Left ventricle myocardium inferior (tissue), 1 donor: ENCODE measurements around the gene NSUN6. TPM values are rescaled to one million over a fixed set of nuclear protein-coding genes. Genes with fewer than 3 reads are reported as not detected.
A peak's percentile ranks its signal among the peaks of the same experiment; 100 is the strongest.

Source experiments
- DNase-seq: peaks from one replicate; pipeline ENCODE4 v3.0.0-alpha.2; 2020
- H3K27ac ChIP-seq: fragments of 200-600 bp; replicated peaks from 2 replicates; pipeline ENCODE4 v1.8.0; 2021
- H3K27me3 ChIP-seq: fragments of 200-600 bp; 2 replicates; pipeline ENCODE4 v1.8.0; 2021; ENCODE audit warnings: low read depth
- H3K36me3 ChIP-seq: fragments of 200-600 bp; 2 replicates; pipeline ENCODE4 v1.8.0; 2021
- H3K4me1 ChIP-seq: fragments of 200-600 bp; 2 replicates; pipeline ENCODE4 v1.8.0; 2021
- H3K4me3 ChIP-seq: fragments of 200-600 bp; 2 replicates; pipeline ENCODE4 v1.8.0; 2021; ENCODE audit warnings: mild to moderate bottlenecking, moderate library complexity
- H3K9me3 ChIP-seq: fragments of 200-600 bp; replicated peaks from 2 replicates; pipeline ENCODE4 v1.8.0; 2021
- intact Hi-C: fragments of 100-400 bp; cut with micrococcal nuclease; formaldehyde crosslinking; loops from one replicate; pipeline ENCODE4 v1.11.0; 2022
- total RNA-seq: library from RNA; stranded (reverse); fragmentation: NEBNext Ultra II Directional; extraction: Animal tissue kit (Norgen Biotek cat#: 25700); gene quantifications from one replicate; pipeline ENCODE4 v1.2.1, GENCODE V29; 2021
- TF ChIP-seq, protein P1 (sequence below): fragments of 200-600 bp; IDR thresholded peaks from 2 replicates; pipeline ENCODE4 v1.8.0; 2021; ENCODE audit warnings: antibody characterized with exemption, mild to moderate bottlenecking, borderline replicate concordance
- donor health status: DM: no; HTN: yes; CAD: no; lungs with severe emphysema.

NSUN6 gene
- total RNA-seq, 1 donor from 2014 or later, result 7.9 TPM

DNA sequence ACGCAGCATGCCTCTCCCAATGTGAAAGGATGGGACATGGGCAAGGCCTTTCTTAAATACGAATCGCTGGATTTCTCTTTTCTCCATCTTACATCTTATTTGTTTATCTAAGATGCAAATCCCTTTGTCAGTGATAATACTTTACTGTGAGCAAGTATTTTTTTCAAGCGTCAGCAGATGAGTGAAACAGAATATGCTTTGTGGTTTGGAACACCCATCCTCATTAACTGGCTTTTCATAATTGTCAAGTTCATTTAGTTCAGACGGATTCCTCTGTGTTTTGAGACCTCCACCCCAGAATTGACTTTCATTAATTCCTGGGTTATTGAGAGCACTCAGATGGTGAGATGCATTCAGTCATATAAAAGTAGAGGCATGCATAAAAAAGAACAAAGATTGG is 149.8 kb downstream of the NSUN6 start:
- H3K27me3 ChIP-seq, result no peaks in the 10 kb centered on the region
- DNase-seq, result no peak
- no peaks in the 10 kb centered on the region for H3K9me3 ChIP-seq
- H3K4me1 ChIP-seq, result peaks cover 43% of the 10 kb centered on the region
- H3K27ac ChIP-seq, result no peak overlapping the region
- no peak overlapping the region for H3K4me3 ChIP-seq
- H3K36me3 ChIP-seq, result peaks cover 8% of the 10 kb centered on the region
- TF ChIP-seq, protein P1, sequence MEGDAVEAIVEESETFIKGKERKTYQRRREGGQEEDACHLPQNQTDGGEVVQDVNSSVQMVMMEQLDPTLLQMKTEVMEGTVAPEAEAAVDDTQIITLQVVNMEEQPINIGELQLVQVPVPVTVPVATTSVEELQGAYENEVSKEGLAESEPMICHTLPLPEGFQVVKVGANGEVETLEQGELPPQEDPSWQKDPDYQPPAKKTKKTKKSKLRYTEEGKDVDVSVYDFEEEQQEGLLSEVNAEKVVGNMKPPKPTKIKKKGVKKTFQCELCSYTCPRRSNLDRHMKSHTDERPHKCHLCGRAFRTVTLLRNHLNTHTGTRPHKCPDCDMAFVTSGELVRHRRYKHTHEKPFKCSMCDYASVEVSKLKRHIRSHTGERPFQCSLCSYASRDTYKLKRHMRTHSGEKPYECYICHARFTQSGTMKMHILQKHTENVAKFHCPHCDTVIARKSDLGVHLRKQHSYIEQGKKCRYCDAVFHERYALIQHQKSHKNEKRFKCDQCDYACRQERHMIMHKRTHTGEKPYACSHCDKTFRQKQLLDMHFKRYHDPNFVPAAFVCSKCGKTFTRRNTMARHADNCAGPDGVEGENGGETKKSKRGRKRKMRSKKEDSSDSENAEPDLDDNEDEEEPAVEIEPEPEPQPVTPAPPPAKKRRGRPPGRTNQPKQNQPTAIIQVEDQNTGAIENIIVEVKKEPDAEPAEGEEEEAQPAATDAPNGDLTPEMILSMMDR, result no peak
- intact Hi-C loops, result no loop called here

DNA sequence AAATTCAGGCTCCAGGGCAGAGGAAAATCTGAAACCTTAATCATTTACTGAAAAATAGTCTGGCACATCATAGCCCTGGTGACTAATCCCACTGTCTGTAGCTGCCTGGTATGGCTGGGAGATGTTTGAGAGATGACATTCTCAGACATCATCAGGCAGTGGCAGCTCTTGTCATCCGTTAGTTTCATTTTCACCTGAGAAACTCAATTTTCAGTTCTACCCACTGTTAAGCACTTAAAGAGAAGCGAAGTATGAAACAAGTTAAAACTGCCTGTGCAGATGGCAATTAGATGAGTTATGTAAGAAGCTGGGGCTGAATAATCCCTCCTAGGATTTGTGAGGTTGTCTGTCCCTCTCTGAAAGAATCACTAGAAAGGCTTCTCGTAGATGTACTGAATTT is 150.2 kb downstream of the NSUN6 start:
- TF ChIP-seq, protein P1, result no peak
- Histone ChIP-seq H3K4me3 (no peak overlapping the region), H3K27ac (no peak overlapping the region), H3K9me3 (no peaks in the 10 kb centered on the region), H3K4me1 (peaks cover 43% of the 10 kb centered on the region), H3K36me3 (peaks cover 8% of the 10 kb centered on the region), H3K27me3 (no peaks in the 10 kb centered on the region)
- intact Hi-C loops, result no loop called here
- no peak for DNase-seq

DNA sequence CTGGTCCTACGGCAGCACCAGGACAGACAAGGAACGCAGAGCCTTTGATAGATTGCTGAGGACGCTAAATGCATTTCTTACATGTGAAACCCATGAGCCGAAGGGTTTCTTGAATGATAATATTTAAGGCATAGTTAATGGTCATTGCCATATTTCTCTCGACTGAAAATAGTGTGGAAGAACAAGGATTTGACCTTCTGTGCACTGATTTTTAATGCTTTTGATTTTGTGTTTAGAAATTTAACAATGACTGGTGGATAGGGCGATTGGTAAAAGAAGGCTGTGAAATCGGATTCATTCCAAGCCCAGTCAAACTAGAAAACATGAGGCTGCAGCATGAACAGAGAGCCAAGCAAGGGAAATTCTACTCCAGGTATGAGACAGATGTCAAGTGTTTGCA is 150.8 kb downstream of the NSUN6 start:
- Histone ChIP-seq H3K36me3 (peaks cover 8% of the 10 kb centered on the region), H3K27ac (no peak overlapping the region), H3K9me3 (no peaks in the 10 kb centered on the region), H3K4me3 (no peak overlapping the region), H3K27me3 (no peaks in the 10 kb centered on the region), H3K4me1 (peaks cover 37% of the 10 kb centered on the region)
- TF ChIP-seq, protein P1, result no peak
- DNase-seq, result no peak
- intact Hi-C loops, result no loop called here

DNA sequence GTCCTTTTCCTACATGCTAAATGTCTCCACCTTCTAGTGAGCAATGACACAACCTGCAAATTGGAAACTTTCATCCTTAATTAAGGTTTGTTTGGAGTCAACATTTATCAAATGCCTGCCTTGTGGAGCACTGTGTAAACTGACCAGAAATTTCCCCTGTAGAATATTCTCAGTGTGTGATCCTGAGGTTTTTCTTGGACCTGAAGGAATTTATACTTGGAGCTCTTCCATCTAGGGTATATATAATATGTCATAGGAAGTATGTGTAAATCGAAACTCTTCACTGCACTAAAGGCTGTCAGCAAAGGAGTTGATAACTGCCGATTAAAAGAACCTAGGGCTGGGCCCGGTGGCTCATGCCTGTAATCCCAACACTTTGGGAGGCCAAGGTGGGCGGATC is 152.4 kb downstream of the NSUN6 start:
- H3K4me3 ChIP-seq, result no peak overlapping the region
- TF ChIP-seq, protein P1, result no peak
- no peaks in the 10 kb centered on the region for H3K9me3 ChIP-seq
- no peak for DNase-seq
- no peaks in the 10 kb centered on the region for H3K27me3 ChIP-seq
- intact Hi-C loops, result no loop called here
- H3K4me1 ChIP-seq, result peaks cover 26% of the 10 kb centered on the region
- peaks cover 8% of the 10 kb centered on the region for H3K36me3 ChIP-seq
- peak overlapping the region; percentile 44 for H3K27ac ChIP-seq

DNA sequence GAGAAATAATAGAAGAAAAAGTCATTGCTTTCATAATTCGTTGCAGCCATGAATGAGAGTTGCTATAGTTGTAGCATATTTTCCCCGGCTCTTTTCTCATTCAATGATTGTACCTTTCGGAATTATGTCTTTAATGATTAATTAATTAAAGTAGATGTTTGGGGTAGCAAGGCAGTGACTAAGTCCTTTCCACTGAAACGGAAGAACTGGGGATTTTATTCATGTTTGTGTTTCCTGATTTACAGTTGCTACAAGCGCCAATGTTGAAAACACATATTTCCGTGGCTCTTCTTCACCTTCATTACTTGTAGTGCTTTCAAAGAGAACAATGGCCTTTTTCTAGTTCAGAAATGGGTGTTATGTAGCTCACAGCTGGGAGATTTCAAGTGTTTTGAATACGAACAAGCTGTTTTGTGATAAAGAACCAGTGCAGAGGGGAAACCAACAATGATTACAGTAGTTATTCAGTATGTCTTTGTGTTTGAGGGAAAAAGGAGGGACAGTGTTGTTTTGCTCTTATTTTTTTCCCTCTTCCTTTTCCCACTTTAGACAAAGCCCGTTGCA is 153.5 kb downstream of the NSUN6 start:
- intact Hi-C loops, result no loop called here
- no peaks in the 10 kb centered on the region for H3K9me3 ChIP-seq

More for the DNA sequence above, 153.5 kb downstream of the NSUN6 start:
- Histone ChIP-seq H3K4me1 (peaks cover 26% of the 10 kb centered on the region), H3K27ac (peak overlapping the region; percentile 44), H3K4me3 (no peak overlapping the region), H3K27me3 (no peaks in the 10 kb centered on the region), H3K36me3 (peaks cover 8% of the 10 kb centered on the region)
- DNase-seq, result no peak
- TF ChIP-seq, protein P1, result no peak

Other genes starting within 250 kb of the NSUN6 start
- 5.6 TPM for gene ARL5B, start 7.8 kb upstream of the NSUN6 start, total RNA-seq